Stimulated activated CD8-positive, alpha-beta memory T cell treated with anti-CD3 and anti-CD28 coated beads, Interleukin-2, amount 100 ng/mL, for 48 hours (primary cell): ENCODE data around the gene MAN1A1.
"Not testable (repeated sequence)": the region's sequence is repeated elsewhere in the genome, so short reads cannot be mapped to it uniquely, and the experiment has no call there.

Experiments used
- DNase-seq, 2 donors: peaks; one replicate each; pipeline ENCODE4 v3.0.0-alpha.2; 2020; ENCODE audit warnings: low read depth in 2 of 2

The MAN1A1 gene

DNA sequence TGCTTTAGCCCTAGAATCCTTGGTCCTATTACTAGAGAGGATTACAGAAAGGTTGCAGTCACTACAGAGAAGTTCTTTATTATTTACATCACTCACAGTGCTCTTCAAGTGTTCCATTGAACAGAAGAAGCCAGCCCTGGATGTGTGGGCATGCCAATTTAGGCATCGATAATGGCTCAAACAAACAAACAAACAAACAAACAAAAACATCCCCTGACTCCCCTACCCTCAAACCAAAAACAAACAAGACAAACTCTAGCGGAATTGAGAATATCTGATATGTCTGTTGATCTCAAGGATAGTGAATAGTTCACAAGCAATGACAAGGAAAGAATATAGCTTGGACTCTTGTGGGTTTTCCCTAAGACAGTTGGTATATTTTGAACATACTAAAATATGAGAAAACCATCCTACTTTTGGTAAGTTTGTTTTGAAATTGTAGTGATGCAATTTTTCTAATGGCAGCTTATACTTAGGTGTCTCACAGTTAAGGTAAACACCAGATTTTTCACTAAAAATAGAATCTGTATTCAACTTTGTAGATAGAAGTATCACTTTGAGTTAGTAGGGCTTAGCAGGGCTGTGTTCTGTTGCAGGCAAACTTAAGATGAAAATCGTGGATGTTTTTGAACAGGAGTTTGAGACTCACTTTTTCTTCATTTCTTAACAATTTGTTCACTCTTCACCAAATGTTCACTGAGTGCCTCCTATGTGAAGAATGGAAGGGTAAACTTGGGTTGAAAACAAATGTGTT, 178.3 kb downstream of the MAN1A1 start:
- DNase-seq = no peak

GRCh38 chr6:119170447-119171087, 179.0 kb downstream of the MAN1A1 start:
- DNase-seq = no peak

GRCh38 chr6:119170103-119170446, 179.5 kb downstream of the MAN1A1 start:
- no peak for DNase-seq

- DNase-seq = not testable (repeated sequence)
Observed at GRCh38 chr6:119169355-119169754, 180.2 kb downstream of the MAN1A1 start.

DNA sequence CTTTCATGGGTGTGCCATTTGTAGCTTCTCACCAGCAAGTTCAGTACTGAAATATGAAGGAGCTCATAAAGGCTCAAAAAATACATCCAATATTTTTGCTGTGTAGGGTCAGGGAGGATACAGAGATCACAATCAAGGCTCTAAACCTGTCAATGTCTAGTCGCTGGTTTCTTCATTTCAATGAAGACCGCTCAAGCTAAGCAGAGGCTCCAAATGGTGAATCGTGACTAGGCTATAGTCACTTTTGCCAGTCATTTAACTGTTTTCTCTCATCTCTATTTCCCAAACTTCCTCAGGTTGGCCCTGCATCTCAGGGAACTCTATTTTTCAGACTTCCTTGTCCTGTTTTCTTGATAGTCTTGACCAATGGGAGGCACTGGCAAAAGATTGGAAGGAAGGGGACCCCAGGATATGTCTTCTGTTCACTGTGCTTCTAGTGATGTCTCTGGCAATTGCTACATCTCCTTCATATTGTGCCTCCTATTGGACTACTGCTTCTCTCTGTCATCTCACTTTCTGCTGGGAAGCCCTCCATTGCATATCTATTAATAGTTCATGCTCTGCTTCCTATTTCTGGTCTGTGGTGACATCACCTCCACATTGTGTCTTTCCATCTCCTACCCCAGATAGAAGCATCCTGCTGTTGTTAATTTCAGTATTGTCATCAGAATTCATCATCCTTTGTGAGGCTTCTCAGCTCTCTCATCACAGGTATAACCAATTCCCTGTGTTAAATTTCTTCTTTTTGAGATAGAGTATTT, 183.4 kb downstream of the MAN1A1 start:
- no peak for DNase-seq

DNA sequence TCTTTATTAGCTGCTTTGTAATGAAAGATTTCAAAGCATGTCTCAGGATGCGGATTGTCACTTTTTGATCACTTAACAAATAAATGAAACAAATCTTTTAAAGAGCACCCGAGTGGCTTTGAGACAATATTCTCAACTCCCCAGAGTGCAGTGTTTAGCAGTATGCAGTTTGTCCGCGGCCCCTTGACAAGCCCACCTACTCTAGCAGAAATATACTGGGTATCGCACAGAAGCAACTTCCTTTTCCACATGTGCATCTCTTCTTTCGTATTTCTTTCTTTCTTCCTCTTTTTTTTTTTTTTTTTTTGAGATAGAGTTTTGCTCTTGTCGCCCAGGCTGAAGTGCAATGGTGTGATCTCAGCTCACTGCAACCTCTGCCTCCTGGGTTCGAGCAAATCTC, 186.6 kb downstream of the MAN1A1 start:
- DNase-seq = no peak

DNA sequence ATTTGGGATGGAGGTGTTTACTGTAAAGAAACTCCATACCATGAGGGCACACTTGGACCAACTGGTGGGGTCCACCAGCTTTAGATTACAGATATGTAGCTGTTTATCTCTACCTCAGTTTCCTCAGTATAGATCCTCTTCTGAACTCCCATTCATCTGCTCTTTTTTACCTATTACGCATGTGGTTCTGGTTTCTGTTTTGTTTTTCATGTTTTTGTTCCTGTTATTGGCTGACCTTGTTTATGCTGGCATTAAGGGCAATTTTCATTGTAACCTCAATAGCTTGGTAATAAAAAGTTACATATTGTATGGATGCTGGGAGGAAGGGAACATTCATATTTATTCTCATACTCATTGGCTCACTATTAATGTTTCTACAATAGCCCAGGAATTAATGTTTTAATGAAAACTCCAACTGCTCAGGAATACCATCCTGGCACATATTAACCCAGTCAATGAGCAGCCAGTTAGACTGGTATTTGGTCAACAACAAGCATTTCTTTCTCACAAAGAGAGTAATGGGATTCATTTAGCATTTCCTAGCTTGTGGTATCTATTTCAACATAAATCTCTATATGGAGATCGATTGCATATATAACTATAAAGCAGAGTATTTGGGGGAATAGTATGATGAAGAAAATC, 187.3 kb downstream of the MAN1A1 start:
- DNase-seq = no peak

DNA sequence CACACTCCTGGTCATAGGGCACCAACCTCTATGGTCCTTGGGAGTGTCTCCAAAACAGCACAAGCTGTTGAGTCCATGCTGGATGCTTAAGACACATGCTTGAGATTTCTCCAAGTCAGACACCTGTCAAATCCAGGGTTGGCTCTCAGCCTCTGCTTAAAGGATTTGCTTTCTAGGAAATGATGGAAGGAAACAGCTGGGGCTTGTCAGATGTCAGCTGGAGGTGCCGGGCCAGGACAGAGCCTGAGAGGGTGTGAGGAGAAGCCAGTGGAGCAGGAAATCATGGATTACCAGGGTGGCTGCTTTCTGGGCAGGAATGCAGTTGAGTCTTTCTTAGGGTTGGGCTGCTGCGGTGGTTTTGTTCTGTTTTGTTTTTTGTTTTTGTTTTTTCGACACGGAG, 188.1 kb downstream of the MAN1A1 start:
- DNase-seq = no peak

- DNase-seq = no peak
Observed at GRCh38 chr6:119160911-119161310, 188.7 kb downstream of the MAN1A1 start.

DNA sequence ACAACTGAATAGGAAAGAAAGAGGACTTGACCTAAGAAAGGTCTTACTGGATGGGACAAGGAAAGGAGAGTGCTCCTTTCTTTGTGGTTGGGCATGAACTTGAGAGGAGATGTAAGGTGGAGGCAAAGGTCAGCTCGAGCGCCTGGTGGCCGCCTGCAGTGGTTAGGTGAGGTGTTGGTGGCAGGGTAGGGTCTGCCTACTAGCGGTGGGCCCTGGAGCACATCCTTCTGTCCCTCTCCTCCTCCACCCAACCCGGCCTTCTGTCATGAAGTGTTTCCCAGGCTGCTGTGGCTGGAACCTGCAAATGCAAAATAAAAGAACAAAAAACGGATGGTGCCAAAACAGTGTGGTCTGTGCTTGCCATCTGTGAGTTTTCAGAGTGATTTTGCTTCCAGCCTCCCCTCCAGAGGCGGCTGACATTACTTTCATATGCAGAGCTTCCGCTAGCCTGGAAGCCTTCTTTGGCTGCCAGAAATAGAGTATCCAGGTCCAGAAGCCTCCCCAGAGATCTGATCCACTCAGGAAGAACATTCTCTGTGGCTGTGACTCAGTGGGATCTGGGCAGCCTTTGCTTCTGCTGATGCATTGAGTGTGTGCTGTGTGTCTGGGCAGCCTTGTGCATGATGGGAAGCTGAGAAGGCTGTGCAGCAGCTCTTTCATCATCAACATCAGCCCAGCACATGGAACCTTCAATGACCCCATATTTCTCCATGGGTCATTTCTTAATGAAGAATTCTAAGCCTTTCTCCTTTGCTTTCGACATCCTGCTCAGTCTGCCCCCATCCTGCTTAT, 191.3 kb downstream of the MAN1A1 start:
- DNase-seq = no peak

DNA sequence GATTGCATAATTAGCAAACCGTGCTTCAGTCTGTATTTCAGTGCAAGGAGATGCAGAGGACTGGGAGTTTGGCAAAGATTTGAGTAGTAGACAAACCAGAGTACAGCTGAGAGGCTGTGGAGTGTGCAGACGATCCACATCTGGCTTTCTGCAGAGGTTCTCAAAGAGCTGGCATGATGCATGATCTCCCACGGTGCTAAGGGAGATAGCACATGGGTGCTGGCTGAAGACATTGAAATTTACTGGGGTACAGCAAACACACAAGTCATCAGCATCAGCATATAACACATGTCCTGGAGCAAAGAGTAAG, 192.1 kb downstream of the MAN1A1 start:
- DNase-seq = no peak

- no peak for DNase-seq
Observed at GRCh38 chr6:119156757-119157505, 192.6 kb downstream of the MAN1A1 start.

GRCh38 chr6:119156082-119156481, 193.5 kb downstream of the MAN1A1 start:
- DNase-seq = not testable (repeated sequence)

- no peak for DNase-seq
Observed at GRCh38 chr6:119152187-119152586, 197.4 kb downstream of the MAN1A1 start.

DNA sequence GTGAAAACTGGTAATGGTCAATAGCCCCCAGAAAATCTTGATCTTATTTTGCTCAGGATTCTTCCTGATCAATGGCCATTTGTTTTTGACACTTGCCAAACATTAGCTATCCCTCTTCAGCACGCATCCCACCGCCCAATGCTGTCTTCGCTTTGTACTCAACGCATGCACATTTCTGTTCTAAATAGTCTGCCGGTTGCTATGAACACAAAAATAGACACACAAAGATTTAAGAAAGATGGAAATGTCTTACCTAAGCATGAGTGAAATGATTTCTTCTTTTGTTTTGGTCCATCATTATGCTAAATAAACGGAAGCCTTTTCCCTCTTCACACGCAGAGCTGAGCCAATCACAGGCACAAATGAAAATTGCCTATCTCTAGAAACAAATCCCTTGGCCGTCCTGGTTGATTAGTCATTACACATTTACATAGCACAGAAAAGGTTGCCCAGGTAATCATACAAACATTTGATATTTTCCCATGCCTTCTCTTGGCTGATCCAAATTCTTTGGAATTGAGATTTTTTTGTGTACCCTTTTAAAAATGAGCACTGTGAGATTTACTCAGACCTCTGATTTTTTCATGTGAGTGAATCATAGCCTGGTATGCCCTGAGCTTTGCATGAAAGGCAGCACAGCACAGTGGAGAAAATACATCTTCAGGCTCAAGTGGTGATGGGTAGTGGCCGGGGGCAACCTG, 200.6 kb downstream of the MAN1A1 start:
- DNase-seq = no peak

DNA sequence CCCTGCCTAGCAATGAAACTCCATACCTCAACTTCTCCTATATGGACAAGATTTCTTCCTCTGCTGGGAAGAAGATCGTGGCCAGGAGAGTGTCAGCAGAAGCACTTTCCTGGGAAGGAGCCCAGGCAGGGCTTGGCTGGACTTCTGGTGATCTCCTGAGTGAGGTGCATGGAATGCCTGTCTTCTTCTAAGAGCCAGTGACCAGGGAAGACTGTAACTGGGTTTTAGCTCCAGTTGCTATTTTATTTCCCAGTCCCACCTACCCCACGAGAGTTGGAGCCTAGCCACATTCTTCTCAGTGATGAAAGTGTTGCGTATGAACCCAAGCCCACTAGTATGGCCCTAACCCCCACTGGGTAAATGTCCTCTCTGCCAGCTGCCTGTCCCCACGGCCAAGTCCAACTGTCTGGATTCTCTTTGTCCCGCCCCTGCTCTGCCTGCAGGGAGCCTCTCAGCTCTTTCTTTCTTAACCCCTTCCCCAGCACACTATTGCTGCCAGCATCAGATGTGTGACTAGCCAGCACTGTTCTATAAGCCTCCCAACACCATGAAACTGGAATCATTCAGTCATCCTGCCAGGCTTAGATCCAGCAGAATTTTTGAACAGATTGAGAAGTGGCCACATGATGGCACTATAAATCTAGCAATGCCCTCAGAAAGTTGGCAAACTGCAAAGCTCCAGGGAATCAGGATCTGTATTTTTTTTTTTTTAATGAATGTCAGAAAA, 201.3 kb downstream of the MAN1A1 start:
- DNase-seq = no peak

DNA sequence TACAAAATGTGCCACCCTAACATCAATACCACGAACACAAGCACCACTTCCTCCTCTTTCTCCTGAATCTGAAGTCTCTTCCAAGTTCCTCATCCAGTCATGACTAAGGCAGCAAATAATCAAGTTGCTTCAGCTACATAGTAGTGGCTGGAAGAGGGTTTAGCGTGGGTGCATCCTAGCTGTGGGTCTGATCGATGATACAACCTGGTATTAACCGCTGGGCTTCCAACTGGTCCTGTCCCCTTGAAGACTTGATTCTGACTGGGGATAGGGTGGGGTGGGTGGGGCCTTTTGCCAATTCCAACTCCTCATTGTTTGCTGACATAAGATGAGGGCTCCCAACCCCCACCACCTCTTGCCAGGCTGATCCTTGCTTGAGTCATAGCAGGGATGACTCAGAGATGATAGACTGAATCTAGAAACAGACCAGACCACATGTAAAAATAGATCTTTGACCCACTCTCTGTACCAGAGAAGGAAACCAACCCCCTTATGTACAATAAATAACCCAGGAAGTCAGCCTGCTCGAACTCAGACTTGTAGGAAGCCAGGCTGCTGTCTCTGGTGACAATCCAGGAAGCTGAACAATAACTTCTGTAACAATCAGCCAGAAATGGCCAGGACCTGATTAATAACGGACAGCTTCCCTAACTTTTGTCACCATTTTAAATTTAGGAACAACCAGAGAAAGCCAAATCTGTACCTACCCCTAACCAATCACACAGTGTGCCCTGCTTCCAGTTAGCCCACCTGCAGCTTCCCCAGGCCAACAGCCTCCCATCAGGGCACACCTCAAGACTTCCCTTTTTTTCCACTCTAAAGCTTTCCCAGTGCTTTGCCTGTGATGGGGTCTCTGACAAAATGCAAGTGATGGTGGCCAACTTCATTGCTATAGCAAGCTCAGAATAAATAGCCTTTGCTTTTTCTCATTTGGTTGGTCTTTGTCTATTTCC, 202.2 kb downstream of the MAN1A1 start:
- peak; percentile 44 to 50 for DNase-seq

- DNase-seq = no peak
Observed at GRCh38 chr6:119145111-119145510, 204.4 kb downstream of the MAN1A1 start.

GRCh38 chr6:119142637-119143036, 206.9 kb downstream of the MAN1A1 start:
- no peak for DNase-seq
